Aorta (tissue), 5 donors: ENCODE results near the gene CYSRT1. TPM values are rescaled to one million over a fixed set of nuclear protein-coding genes. Genes with fewer than 3 reads are reported as not detected.

Source experiments
- ATAC-seq: fragments of 200-7000 bp; cut with Tn5 transposase; one replicate; pipeline ENCODE4 v1.9.1; 2022; ENCODE audit warnings: moderate library complexity; ENCODE audit not compliant: low FRiP score
- DNase-seq, 2 donors: peaks; one replicate each; pipeline ENCODE4 v3.0.0-alpha.2; 2020
- H3K27ac ChIP-seq, 2 donors: one replicate each; pipeline ENCODE4 v1.5.1; 2013; ENCODE audit warnings: low read length in 2 of 2, mild to moderate bottlenecking in 2 of 2, moderate library complexity in 2 of 2, control low read depth in 1 of 2, inconsistent platforms in 1 of 2, low read depth in 1 of 2
- H3K27me3 ChIP-seq, 2 donors: one replicate each; pipeline ENCODE4 v1.6.1; 2013; ENCODE audit warnings: control low read depth in 1 of 2, low read length in 1 of 2, mild to moderate bottlenecking in 1 of 2, moderate library complexity in 1 of 2; ENCODE audit not compliant: insufficient read depth in 2 of 2, control insufficient read depth in 1 of 2
- H3K36me3 ChIP-seq, 2 donors: one replicate each; pipeline ENCODE4 v1.6.1; 2013; ENCODE audit warnings: control low read depth in 1 of 2, low read length in 1 of 2, mild to moderate bottlenecking in 1 of 2; ENCODE audit not compliant: insufficient read depth in 2 of 2, control insufficient read depth in 1 of 2
- H3K4me1 ChIP-seq, 2 donors: one replicate each; pipeline ENCODE4 v1.6.1; 2013; ENCODE audit warnings: low read length in 2 of 2, control low read depth in 1 of 2, mild to moderate bottlenecking in 1 of 2, moderate library complexity in 1 of 2; ENCODE audit not compliant: insufficient read depth in 2 of 2, control insufficient read depth in 1 of 2
- H3K4me3 ChIP-seq, 2 donors: one replicate each; pipeline ENCODE4 v1.5.1; 2013; ENCODE audit warnings: low read length in 2 of 2, control low read depth in 1 of 2, mild to moderate bottlenecking in 1 of 2
- H3K9me3 ChIP-seq: one replicate; pipeline ENCODE4 v1.6.1; 2013; ENCODE audit warnings: mild to moderate bottlenecking, low read length; ENCODE audit not compliant: control insufficient read depth
- WGBS, 2 donors: extraction: QIAGEN DNeasy Blood & Tissue Kit; methylation state at CpG; one replicate each; pipeline ENCODE4 v1.1.7; 2013; 5-methylcytosine and 5-hydroxymethylcytosine counted together
- intact Hi-C, 2 donors: fragments of 100-400 bp; cut with DNase I; formaldehyde crosslinking; loops; one replicate each; pipeline versions ENCODE4 v1.14.2 to v1.15.0; 2022
- polyA plus RNA-seq, 2 donors: library from polyadenylated mRNA; stranded (reverse); fragments of 200-250 nt; gene quantifications; one replicate each; pipeline ENCODE4 v1.2.3, GENCODE V29; 2013
- total RNA-seq, 2 donors: library from RNA; stranded (reverse); fragmentation: NEBNext Ultra II Directional; extraction: Animal tissue kit (Norgen Biotek cat#: 25700); gene quantifications; one replicate each; pipeline ENCODE4 v1.2.1, GENCODE V29; 2021
- donor health status: healthy with polysubstance abuse.
- donor health status: Bipolar disorder and iron deficiency.
- donor health status: DM: no; HTN: no; CAD: no.
- donor health status: DM: no; HTN: no; CAD: no.
- donor health status: DM: yes; HTN: yes; CAD: no.

CYSRT1 gene
- total and polyA plus RNA-seq, 4 donors = 1.1 TPM; not detected in 3

DNA sequence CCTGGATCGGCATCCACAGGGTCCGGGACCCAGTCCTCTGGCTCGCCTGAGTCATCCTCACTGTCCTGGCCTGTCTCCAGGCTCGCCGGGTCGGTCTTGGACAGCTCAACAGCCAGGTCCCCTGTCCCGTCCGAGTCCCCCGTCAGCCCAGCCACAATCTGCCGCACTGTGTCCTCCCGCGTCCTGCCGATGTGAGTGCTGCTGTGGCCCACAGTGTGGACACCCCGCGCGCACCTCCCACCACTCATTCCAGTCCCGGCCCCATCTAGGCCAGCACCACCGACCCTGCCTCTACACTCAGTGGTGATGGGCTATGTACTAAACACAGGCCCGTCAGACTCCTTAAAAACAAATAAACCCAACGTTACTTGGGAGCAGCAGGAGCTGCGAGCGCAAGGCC is 43.3 kb upstream of the CYSRT1 start:
- ATAC-seq (no peak), DNase-seq (no peak)
- no peaks in the 10 kb centered on the region for H3K4me1 ChIP-seq
- H3K36me3 ChIP-seq = peaks cover 0 to 4% of the 10 kb centered on the region in 2 donors
- WGBS, 2 donors = 91 to 93% methylated on average over 22 of the region's 22 CpGs
- no peak overlapping the region for H3K4me3 ChIP-seq
- no peak overlapping the region for H3K27ac ChIP-seq
- H3K9me3 ChIP-seq = no peaks in the 10 kb centered on the region
- no peaks in the 10 kb centered on the region for H3K27me3 ChIP-seq
- intact Hi-C loops = no loop called here

GRCh38 chr9:137182836-137183235 is 42.1 kb upstream of the CYSRT1 start:
- ATAC-seq (no peak), DNase-seq (no peak)
- Histone ChIP-seq H3K9me3 (no peaks in the 10 kb centered on the region), H3K4me3 (no peak overlapping the region), H3K27ac (no peak overlapping the region), H3K27me3 (no peaks in the 10 kb centered on the region), H3K4me1 (no peaks in the 10 kb centered on the region), H3K36me3 (peaks cover 0 to 4% of the 10 kb centered on the region in 2 donors)
- 88 to 96% methylated on average over 17 of the region's 17 CpGs for WGBS, 2 donors
- intact Hi-C loops = no loop called here

DNA sequence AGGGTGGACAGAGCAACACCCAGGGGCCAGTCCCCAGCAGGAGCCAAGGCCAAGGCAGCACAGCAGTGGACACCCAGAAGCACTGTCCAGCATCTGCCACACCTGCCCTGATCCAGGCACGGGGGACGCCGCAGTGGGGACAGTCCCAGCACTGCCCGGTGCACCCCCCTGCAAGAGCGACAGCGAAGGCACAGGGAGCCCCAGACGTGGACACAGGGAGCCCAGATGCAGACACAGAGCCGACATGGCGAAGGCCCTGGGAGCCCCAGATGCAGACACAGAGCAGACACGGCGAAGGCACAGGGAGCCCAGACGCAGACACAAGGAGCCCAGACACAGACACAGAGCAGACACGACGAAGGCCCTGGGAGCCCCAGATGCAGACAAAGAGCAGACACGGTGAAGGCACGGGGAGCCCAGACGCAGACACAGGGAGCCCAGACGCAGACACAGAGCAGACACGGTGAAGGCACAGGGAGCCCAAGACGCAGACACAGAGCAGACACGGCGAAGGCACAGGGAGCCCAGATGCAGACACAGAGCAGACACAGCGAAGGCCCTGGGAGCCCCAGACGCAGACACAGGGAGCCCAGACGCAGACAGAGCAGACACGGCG is 40.9 kb upstream of the CYSRT1 start:
- no peaks in the 10 kb centered on the region for H3K9me3 ChIP-seq
- H3K4me1 ChIP-seq = no peaks in the 10 kb centered on the region
- intact Hi-C loops = no loop called here
- no peak overlapping the region for H3K27ac ChIP-seq
- WGBS, 2 donors = 91 to 94% methylated on average over 27 of the region's 27 CpGs
- no peak for ATAC-seq
- H3K36me3 ChIP-seq = peaks cover 0 to 4% of the 10 kb centered on the region in 2 donors
- DNase-seq = no peak
- H3K4me3 ChIP-seq = no peak overlapping the region
- no peaks in the 10 kb centered on the region for H3K27me3 ChIP-seq

- DNase-seq (no peak), ATAC-seq (no peak)
- no peaks in the 10 kb centered on the region for H3K27me3 ChIP-seq
- peaks cover 0 to 4% of the 10 kb centered on the region in 2 donors for H3K36me3 ChIP-seq
- intact Hi-C loops = no loop called here
- H3K27ac ChIP-seq = no peak overlapping the region
- H3K4me1 ChIP-seq = no peaks in the 10 kb centered on the region
- 91 to 94% methylated on average over 48 of the region's 48 CpGs for WGBS, 2 donors
- H3K4me3 ChIP-seq = no peak overlapping the region
- no peaks in the 10 kb centered on the region for H3K9me3 ChIP-seq
Measured at GRCh38 chr9:137184881-137185660, 39.9 kb upstream of the CYSRT1 start.

GRCh38 chr9:137185921-137186320 is 39.1 kb upstream of the CYSRT1 start:
- no peak overlapping the region for H3K27ac ChIP-seq
- H3K4me3 ChIP-seq = no peak overlapping the region
- intact Hi-C loops = no loop called here
- H3K4me1 ChIP-seq = no peaks in the 10 kb centered on the region
- H3K36me3 ChIP-seq = peaks cover 0 to 4% of the 10 kb centered on the region in 2 donors
- no peak for DNase-seq
- H3K9me3 ChIP-seq = no peaks in the 10 kb centered on the region
- WGBS, 2 donors = 91 to 92% methylated on average over 19 of the region's 19 CpGs
- no peaks in the 10 kb centered on the region for H3K27me3 ChIP-seq
- ATAC-seq = no peak

DNA sequence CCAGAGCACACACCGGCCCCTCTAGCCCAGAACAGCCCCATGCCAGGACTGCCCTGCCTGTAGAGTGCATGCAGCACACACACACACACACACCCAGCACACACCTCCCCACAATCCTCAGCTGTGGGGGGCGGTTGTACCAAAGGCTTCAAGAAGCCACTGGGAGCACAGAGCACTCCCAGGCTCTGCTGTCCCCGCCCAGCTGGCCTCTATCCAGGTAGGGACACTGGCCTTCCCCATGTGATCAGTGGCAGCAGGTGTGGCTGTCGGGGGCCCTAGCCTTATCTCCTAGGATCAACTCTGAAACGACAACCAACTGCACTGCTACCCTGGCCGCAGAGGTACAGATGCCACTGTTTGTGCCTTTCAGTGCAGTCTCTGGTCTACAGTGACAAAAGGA is 38.6 kb upstream of the CYSRT1 start:
- ATAC-seq = no peak
- Histone ChIP-seq H3K9me3 (no peaks in the 10 kb centered on the region), H3K36me3 (peaks cover 0 to 2% of the 10 kb centered on the region in 2 donors), H3K4me1 (no peaks in the 10 kb centered on the region), H3K4me3 (no peak overlapping the region), H3K27ac (no peak overlapping the region), H3K27me3 (no peaks in the 10 kb centered on the region)
- intact Hi-C loops = no loop called here
- WGBS, 2 donors = 81 to 83% methylated on average over 6 of the region's 6 CpGs
- DNase-seq = no peak

DNA sequence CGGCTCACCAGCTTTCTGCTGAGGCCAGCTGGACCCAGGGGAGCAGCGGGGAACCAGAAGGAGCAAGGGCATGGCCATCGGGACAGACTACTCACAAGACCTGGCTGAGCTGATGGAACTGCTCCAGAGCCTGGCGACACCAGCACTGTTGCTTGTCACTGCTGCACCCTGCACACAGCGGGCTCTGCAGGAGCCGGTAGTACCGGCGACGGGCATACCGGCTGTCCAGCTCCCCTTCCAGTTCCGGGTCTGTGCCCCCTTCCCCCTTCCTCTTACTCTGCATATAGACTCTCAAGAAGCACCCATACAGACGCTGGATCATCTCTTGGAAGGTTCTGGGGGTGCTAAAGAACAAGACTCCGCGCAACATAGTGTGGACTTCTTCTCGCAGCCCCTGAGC is 37.6 kb upstream of the CYSRT1 start:
- intact Hi-C loops = no loop called here
- DNase-seq (no peak), ATAC-seq (no peak)
- WGBS, 2 donors = 81 to 84% methylated on average over 15 of the region's 15 CpGs
- Histone ChIP-seq H3K36me3 (peaks cover 0 to 2% of the 10 kb centered on the region in 2 donors), H3K27me3 (no peaks in the 10 kb centered on the region), H3K27ac (no peak overlapping the region), H3K4me3 (peak overlapping the region in 1 of 2 donors; percentile 74), H3K9me3 (no peaks in the 10 kb centered on the region), H3K4me1 (no peaks in the 10 kb centered on the region)

DNA sequence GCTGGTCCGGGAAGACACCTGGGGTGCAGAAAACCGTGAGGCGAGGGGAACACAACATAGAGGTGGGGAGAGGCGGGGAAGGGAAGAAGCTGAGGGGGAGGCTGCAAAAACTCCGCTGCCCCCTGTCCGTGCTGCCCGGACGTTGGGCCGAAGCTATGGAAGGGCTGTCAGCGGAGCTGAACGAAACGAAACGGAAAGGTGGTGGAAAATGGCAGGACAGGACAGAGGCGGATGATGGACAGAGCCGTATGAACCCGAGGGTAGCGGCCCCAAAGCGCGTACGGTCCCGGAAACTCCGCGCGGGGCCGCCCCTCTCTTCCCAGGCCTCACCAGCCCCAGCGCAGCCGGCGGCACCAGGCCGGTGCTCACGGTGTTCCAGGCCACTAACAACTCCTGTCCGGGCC is 36.9 kb upstream of the CYSRT1 start:
- H3K4me1 ChIP-seq = no peaks in the 10 kb centered on the region
- 0% methylated on average over 16 to 31 of the region's 31 CpGs for WGBS, 2 donors
- no peak for ATAC-seq

More for the DNA sequence above, 36.9 kb upstream of the CYSRT1 start:
- Histone ChIP-seq H3K9me3 (no peaks in the 10 kb centered on the region), H3K27me3 (no peaks in the 10 kb centered on the region), H3K4me3 (peak overlapping the region; percentile 63 to 74), H3K27ac (peak overlapping the region in 1 of 2 donors; percentile 29), H3K36me3 (peaks cover 0 to under 1% of the 10 kb centered on the region in 2 donors)
- intact Hi-C loops = no loop called here
- DNase-seq = no peak
